Amniotic epithelial cell (primary cell): Measurements from ENCODE around the gene ARSG.

Experiments used
- DNase-seq: peaks from one replicate; pipeline ENCODE4 v3.0.0-alpha.2; 2010; ENCODE audit warnings: low read depth

The ARSG gene

GRCh38 chr17:68452724-68453290, 161.5 kb downstream of the ARSG start:
- no peak for DNase-seq

GRCh38 chr17:68453991-68454665, 162.8 kb downstream of the ARSG start:
- no peak for DNase-seq

GRCh38 chr17:68455901-68456338, 164.6 kb downstream of the ARSG start:
- peak; percentile 97 for DNase-seq

- peak; percentile 94 for DNase-seq
These were observed 165.3 kb downstream of the ARSG start for GRCh38 chr17:68456339-68457167.

- no peak for DNase-seq
These were observed 165.9 kb downstream of the ARSG start, which contains the start of gene WIPI1 for GRCh38 chr17:68457168-68457538. WIPI1 (minus strand) TSS chr17:68457496; CDS start chr17:68457421, 75 bp downstream.

GRCh38 chr17:68457539-68458259, 166.4 kb downstream of the ARSG start:
- DNase-seq = peak; percentile 96

- no peak for DNase-seq
These were observed 167.2 kb downstream of the ARSG start for GRCh38 chr17:68458260-68459036.

GRCh38 chr17:68459037-68459639, 167.8 kb downstream of the ARSG start:
- no peak for DNase-seq

GRCh38 chr17:68460146-68460545, 168.9 kb downstream of the ARSG start:
- DNase-seq = no peak

GRCh38 chr17:68460715-68461114, 169.4 kb downstream of the ARSG start:
- no peak for DNase-seq

- DNase-seq = no peak
These were observed 169.8 kb downstream of the ARSG start for GRCh38 chr17:68461122-68461539.

GRCh38 chr17:68461589-68461988, 170.3 kb downstream of the ARSG start:
- DNase-seq = no peak

- peak; percentile 77 for DNase-seq
These were observed 171.3 kb downstream of the ARSG start for GRCh38 chr17:68462381-68463210.

- DNase-seq = no peak
These were observed 172.1 kb downstream of the ARSG start for GRCh38 chr17:68463211-68464019.

- no peak for DNase-seq
These were observed 177.0 kb downstream of the ARSG start for GRCh38 chr17:68468334-68468733.

GRCh38 chr17:68468788-68469187, 177.5 kb downstream of the ARSG start:
- peak; percentile 43 for DNase-seq
